ENCODE results near the gene RNF13.

- TF ChIP-seq CTCF (IDR thresholded peaks at IDR 0.05; ENCODE audit: insufficient read depth, low read length): no peak
- no peak for TF ChIP-seq GABPA (IDR thresholded peaks at IDR 0.05; ENCODE audit: low read depth)
- TF ChIP-seq POLR2AphosphoS5 (IDR thresholded peaks at IDR 0.05; ENCODE audit: low read depth): no peak
- TF ChIP-seq, protein P1, sequence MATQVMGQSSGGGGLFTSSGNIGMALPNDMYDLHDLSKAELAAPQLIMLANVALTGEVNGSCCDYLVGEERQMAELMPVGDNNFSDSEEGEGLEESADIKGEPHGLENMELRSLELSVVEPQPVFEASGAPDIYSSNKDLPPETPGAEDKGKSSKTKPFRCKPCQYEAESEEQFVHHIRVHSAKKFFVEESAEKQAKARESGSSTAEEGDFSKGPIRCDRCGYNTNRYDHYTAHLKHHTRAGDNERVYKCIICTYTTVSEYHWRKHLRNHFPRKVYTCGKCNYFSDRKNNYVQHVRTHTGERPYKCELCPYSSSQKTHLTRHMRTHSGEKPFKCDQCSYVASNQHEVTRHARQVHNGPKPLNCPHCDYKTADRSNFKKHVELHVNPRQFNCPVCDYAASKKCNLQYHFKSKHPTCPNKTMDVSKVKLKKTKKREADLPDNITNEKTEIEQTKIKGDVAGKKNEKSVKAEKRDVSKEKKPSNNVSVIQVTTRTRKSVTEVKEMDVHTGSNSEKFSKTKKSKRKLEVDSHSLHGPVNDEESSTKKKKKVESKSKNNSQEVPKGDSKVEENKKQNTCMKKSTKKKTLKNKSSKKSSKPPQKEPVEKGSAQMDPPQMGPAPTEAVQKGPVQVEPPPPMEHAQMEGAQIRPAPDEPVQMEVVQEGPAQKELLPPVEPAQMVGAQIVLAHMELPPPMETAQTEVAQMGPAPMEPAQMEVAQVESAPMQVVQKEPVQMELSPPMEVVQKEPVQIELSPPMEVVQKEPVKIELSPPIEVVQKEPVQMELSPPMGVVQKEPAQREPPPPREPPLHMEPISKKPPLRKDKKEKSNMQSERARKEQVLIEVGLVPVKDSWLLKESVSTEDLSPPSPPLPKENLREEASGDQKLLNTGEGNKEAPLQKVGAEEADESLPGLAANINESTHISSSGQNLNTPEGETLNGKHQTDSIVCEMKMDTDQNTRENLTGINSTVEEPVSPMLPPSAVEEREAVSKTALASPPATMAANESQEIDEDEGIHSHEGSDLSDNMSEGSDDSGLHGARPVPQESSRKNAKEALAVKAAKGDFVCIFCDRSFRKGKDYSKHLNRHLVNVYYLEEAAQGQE (IDR thresholded peaks at IDR 0.05; ENCODE audit: insufficient replicate concordance, low read depth): no peak
- no peak for TF ChIP-seq SPI1 (IDR thresholded peaks at IDR 0.05; ENCODE audit: borderline replicate concordance, low read depth)
Measured at GRCh38 chr3:149894205-149894604, 81.2 kb downstream of the RNF13 start.

Measured in HL-60 (cell line).